ENCODE results near the gene MMP23B. TPM values are rescaled to one million over a fixed set of nuclear protein-coding genes. Genes with fewer than 3 reads are reported as not detected.
A peak's percentile ranks its signal among the peaks of the same experiment; 100 is the strongest.

MMP23B gene
- total and polyA plus RNA-seq, 5 donors from 2014 or later: 0.18 to 4.1 (median 0.21) TPM; not detected in 2

DNA sequence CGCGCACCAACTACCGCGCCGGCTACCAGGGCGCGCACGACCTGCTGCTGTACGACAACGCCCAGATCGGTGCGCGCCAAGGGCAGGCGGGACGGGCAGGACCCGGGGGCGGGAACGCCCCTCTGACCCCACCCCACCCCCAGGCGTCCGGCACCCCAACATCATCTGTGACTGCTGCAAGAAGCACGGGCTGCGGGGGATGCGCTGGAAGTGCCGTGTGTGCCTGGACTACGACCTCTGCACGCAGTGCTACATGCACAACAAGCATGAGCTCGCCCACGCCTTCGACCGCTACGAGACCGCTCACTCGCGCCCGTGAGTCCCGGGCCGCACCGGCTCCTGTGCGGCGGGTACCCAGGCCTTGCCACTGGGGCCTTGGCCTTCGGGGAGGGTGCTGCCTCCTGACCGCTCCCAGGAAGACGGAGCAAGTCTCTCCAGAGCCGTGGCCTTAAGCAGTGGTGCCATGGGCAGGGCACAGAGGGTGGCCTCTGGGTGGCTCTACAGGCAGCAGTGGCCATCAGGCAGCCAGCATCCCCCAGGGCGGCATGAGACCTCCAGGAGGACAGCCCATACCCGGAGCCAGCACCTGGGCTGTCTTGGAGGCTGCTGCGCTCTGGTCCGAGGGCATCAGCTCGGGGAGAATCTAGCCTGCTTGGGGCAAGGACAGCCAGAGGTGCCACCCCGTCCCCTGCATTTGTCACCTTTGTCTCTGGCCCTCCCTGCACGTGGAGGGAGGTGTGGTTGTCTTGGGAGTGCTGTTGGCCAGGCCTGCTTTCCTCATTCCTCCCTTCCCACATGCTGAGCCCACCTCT, 8.1 kb upstream of the MMP23B start:
- ATAC-seq (ENCODE audit: low read depth in 2 of 2): no peak
- Mint-ChIP-seq H3K27me3 (no peaks in the 10 kb centered on the region), H3K27ac (no peak overlapping the region), H3K4me1 (peaks cover 0 to 3% (median 0%) of the 10 kb centered on the region in 4 donors), H3K9me3 (no peaks in the 10 kb centered on the region), H3K4me3 (peak overlapping the region in 1 of 4 donors; percentile 38), H3K36me3 (no peaks in the 10 kb centered on the region)
- DNase-seq: peak in 1 of 3 donors; percentile 1
- Histone ChIP-seq H3K4me1 (ENCODE audit: control insufficient read depth, insufficient read depth, low read length, poor library complexity, severe bottlenecking) (no peaks in the 10 kb centered on the region), H3K4me3 (ENCODE audit: low read depth, low read length) (no peak overlapping the region), H3K9me3 (ENCODE audit: control insufficient read depth in 2 of 2, low read length in 2 of 2) (no peaks in the 10 kb centered on the region), H3K27ac (ENCODE audit: insufficient read depth, low read length, poor library complexity, severe bottlenecking) (no peak overlapping the region), H3K36me3 (ENCODE audit: control insufficient read depth, insufficient read depth, low read length) (no peaks in the 10 kb centered on the region), H3K27me3 (ENCODE audit: control insufficient read depth, insufficient read depth, low read length) (no peaks in the 10 kb centered on the region)

- H3K4me1 Mint-ChIP-seq: peaks cover 0 to 3% (median 0%) of the 10 kb centered on the region in 4 donors
- H3K4me3 Mint-ChIP-seq: peak overlapping the region in 2 of 4 donors; percentile 38 to 49
- no peak overlapping the region for H3K27ac Mint-ChIP-seq
- Histone ChIP-seq H3K27ac (ENCODE audit: insufficient read depth, low read length, poor library complexity, severe bottlenecking) (no peak overlapping the region), H3K27me3 (ENCODE audit: control insufficient read depth, insufficient read depth, low read length) (no peaks in the 10 kb centered on the region), H3K9me3 (ENCODE audit: control insufficient read depth in 2 of 2, low read length in 2 of 2) (no peaks in the 10 kb centered on the region), H3K4me3 (ENCODE audit: low read depth, low read length) (no peak overlapping the region), H3K36me3 (ENCODE audit: control insufficient read depth, insufficient read depth, low read length) (no peaks in the 10 kb centered on the region), H3K4me1 (ENCODE audit: control insufficient read depth, insufficient read depth, low read length, poor library complexity, severe bottlenecking) (peaks cover 6% of the 10 kb centered on the region)
- no peaks in the 10 kb centered on the region for H3K36me3 Mint-ChIP-seq
- ATAC-seq (ENCODE audit: low read depth in 2 of 2) (no peak), DNase-seq (no peak)
- H3K9me3 Mint-ChIP-seq: no peaks in the 10 kb centered on the region
- no peaks in the 10 kb centered on the region for H3K27me3 Mint-ChIP-seq
Measured at GRCh38 chr1:1624443-1625403, 7.2 kb upstream of the MMP23B start.

DNA sequence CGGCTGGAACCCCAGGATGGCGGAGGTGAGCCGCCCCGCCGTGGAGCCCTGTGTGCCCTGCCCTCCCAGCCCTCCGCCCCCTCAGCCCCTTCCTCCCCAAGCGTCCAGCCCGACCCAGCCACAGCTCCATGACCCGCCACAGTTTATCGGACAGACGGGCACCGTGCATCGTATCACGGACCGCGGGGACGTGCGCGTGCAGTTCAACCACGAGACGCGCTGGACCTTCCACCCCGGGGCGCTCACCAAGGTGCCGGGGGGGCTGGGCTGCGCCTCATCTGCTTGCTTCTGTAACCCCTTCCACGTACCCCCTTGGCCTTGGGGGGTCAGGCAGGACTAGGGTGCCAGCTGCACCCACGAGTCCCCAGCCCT, 6.6 kb upstream of the MMP23B start:
- Mint-ChIP-seq H3K27ac (peak overlapping the region in 1 of 3 donors; percentile 62), H3K27me3 (peaks cover 4% of the 10 kb centered on the region), H3K4me3 (no peak overlapping the region), H3K9me3 (peaks cover 0 to 2% (median 0%) of the 10 kb centered on the region in 7 donors), H3K36me3 (no peaks in the 10 kb centered on the region), H3K4me1 (peaks cover 0 to 6% (median 3%) of the 10 kb centered on the region in 4 donors)
- no peaks in the 10 kb centered on the region for H3K36me3 ChIP-seq (ENCODE audit: control insufficient read depth, insufficient read depth, low read length)
- H3K4me1 ChIP-seq (ENCODE audit: control insufficient read depth, insufficient read depth, low read length, poor library complexity, severe bottlenecking): peaks cover 9% of the 10 kb centered on the region
- no peaks in the 10 kb centered on the region for H3K9me3 ChIP-seq (ENCODE audit: control insufficient read depth in 2 of 2, low read length in 2 of 2)
- no peak overlapping the region for H3K27ac ChIP-seq (ENCODE audit: insufficient read depth, low read length, poor library complexity, severe bottlenecking)
- H3K4me3 ChIP-seq (ENCODE audit: low read depth, low read length): no peak overlapping the region
- DNase-seq (no peak), ATAC-seq (ENCODE audit: low read depth in 2 of 2) (no peak)
- no peaks in the 10 kb centered on the region for H3K27me3 ChIP-seq (ENCODE audit: control insufficient read depth, insufficient read depth, low read length)

DNA sequence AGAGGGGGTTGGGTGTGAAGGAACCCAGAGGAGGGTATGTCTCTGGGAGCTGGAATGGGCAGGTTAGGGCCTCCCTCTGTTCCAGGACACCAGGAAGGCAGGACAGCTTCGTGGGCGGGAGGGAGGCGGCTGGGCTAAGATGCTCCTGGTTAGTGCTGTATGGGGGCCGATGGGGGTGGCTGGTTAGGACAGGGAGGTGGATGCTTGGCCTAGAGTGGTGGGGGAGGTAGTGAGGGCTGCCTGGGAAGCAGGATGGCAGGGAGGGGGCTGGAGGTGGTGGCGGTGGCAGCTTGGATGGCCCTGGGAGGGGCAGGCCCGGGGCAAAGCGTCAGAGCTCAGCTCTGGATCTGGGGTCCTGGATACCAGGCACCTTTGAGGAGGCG, 6.2 kb upstream of the MMP23B start:
- Histone ChIP-seq H3K36me3 (ENCODE audit: control insufficient read depth, insufficient read depth, low read length) (no peaks in the 10 kb centered on the region), H3K27ac (ENCODE audit: insufficient read depth, low read length, poor library complexity, severe bottlenecking) (no peak overlapping the region), H3K27me3 (ENCODE audit: control insufficient read depth, insufficient read depth, low read length) (no peaks in the 10 kb centered on the region), H3K4me1 (ENCODE audit: control insufficient read depth, insufficient read depth, low read length, poor library complexity, severe bottlenecking) (peaks cover 14% of the 10 kb centered on the region), H3K4me3 (ENCODE audit: low read depth, low read length) (no peak overlapping the region), H3K9me3 (ENCODE audit: control insufficient read depth in 2 of 2, low read length in 2 of 2) (no peaks in the 10 kb centered on the region)
- H3K9me3 Mint-ChIP-seq: peaks cover 0 to 2% (median 0%) of the 10 kb centered on the region in 7 donors
- DNase-seq: no peak
- H3K4me3 Mint-ChIP-seq: no peak overlapping the region
- no peak for ATAC-seq (ENCODE audit: low read depth in 2 of 2)
- peaks cover 6% of the 10 kb centered on the region for H3K27me3 Mint-ChIP-seq
- H3K4me1 Mint-ChIP-seq: peaks cover 0 to 6% (median 4%) of the 10 kb centered on the region in 4 donors
- H3K27ac Mint-ChIP-seq: peak overlapping the region in 1 of 3 donors; percentile 62
- no peaks in the 10 kb centered on the region for H3K36me3 Mint-ChIP-seq

DNA sequence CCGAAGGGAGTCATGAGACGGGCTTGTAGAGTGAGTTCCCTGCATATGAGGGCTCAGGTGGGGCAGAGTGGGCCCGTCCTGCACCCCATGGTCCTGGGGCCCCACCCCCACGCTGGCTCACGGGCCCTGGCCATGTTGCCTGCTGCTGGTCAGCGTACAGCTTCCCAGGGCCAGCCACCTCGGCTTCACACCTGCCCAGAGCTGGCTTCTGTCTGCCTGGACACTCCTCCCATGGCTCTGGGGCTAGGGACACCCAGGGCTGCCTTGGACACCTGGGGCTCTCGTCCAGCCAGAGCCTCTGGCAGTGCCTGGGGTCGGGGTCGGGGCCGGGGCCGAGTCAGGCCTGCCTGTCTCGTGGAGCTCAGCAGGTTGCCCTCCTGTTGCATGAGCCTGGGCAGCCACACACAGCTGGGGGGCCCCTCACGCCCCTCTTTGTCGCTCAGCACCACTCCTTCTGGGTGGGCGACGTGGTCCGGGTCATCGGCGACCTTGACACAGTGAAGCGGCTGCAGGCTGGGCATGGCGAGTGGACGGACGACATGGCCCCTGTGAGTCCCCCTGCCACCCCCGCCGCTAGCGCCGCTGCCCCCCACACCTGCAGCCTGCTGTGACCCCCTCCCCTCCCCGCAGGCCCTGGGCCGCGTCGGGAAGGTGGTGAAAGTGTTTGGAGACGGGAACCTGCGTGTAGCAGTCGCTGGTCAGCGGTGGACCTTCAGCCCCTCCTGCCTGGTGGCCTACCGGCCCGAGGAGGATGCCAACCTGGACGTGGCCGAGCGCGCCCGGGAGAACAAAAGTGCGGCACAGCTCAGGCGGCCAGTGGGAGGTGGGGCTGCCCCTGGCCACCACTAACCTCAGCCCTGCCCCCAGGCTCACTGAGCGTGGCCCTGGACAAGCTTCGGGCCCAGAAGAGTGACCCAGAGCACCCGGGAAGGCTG, 5.5 kb upstream of the MMP23B start:
- ATAC-seq (ENCODE audit: low read depth in 2 of 2): no peak
- Histone ChIP-seq H3K4me1 (ENCODE audit: control insufficient read depth, insufficient read depth, low read length, poor library complexity, severe bottlenecking) (peaks cover 20% of the 10 kb centered on the region), H3K27ac (ENCODE audit: insufficient read depth, low read length, poor library complexity, severe bottlenecking) (no peak overlapping the region), H3K27me3 (ENCODE audit: control insufficient read depth, insufficient read depth, low read length) (no peaks in the 10 kb centered on the region), H3K9me3 (ENCODE audit: control insufficient read depth in 2 of 2, low read length in 2 of 2) (no peaks in the 10 kb centered on the region), H3K36me3 (ENCODE audit: control insufficient read depth, insufficient read depth, low read length) (no peaks in the 10 kb centered on the region), H3K4me3 (ENCODE audit: low read depth, low read length) (no peak overlapping the region)
- Mint-ChIP-seq H3K4me1 (peaks cover 0 to 6% (median 4%) of the 10 kb centered on the region in 4 donors), H3K9me3 (peaks cover 0 to 2% (median 0%) of the 10 kb centered on the region in 7 donors), H3K27ac (no peak overlapping the region), H3K27me3 (peaks cover 6% of the 10 kb centered on the region), H3K4me3 (no peak overlapping the region), H3K36me3 (no peaks in the 10 kb centered on the region)
- DNase-seq: no peak

GRCh38 chr1:1627261-1627828, 4.6 kb upstream of the MMP23B start:
- H3K9me3 Mint-ChIP-seq: peaks cover 0 to 2% (median 0%) of the 10 kb centered on the region in 7 donors
- peaks cover 29% of the 10 kb centered on the region for H3K4me1 ChIP-seq (ENCODE audit: control insufficient read depth, insufficient read depth, low read length, poor library complexity, severe bottlenecking)
- no peaks in the 10 kb centered on the region for H3K27me3 ChIP-seq (ENCODE audit: control insufficient read depth, insufficient read depth, low read length)
- H3K27ac Mint-ChIP-seq: no peak overlapping the region
- DNase-seq (no peak), ATAC-seq (ENCODE audit: low read depth in 2 of 2) (no peak)
- H3K4me3 Mint-ChIP-seq: no peak overlapping the region
- no peaks in the 10 kb centered on the region for H3K36me3 ChIP-seq (ENCODE audit: control insufficient read depth, insufficient read depth, low read length)
- H3K4me3 ChIP-seq (ENCODE audit: low read depth, low read length): no peak overlapping the region
- H3K4me1 Mint-ChIP-seq: peaks cover 0 to 8% (median 4%) of the 10 kb centered on the region in 4 donors
- no peak overlapping the region for H3K27ac ChIP-seq (ENCODE audit: insufficient read depth, low read length, poor library complexity, severe bottlenecking)
- peaks cover 6% of the 10 kb centered on the region for H3K27me3 Mint-ChIP-seq
- no peaks in the 10 kb centered on the region for H3K36me3 Mint-ChIP-seq
- H3K9me3 ChIP-seq (ENCODE audit: control insufficient read depth in 2 of 2, low read length in 2 of 2): no peaks in the 10 kb centered on the region

All from CD4-positive, CD25-positive, alpha-beta regulatory T cell (primary cell).